GM10266 (cell line): ENCODE data around the gene SEC14L1.
"Not testable (repeated sequence)": the region's sequence is repeated elsewhere in the genome, so short reads cannot be mapped to it uniquely, and the experiment has no call there.

Source experiments
- DNase-seq: peaks from one replicate; pipeline ENCODE4 v3.0.0; 2012; ENCODE audit errors: extremely low spot score
- TF ChIP-seq, protein P1 (sequence below): IDR thresholded peaks from 2 replicates; pipeline ENCODE4 v1.5.1; 2012; ENCODE audit warnings: mild to moderate bottlenecking, low read depth; ENCODE audit not compliant: control insufficient read depth, insufficient read depth; ENCODE audit errors: missing control alignments

SEC14L1 gene

GRCh38 chr17:77155125-77155524 lies 14.4 kb downstream of the SEC14L1 start:
- TF ChIP-seq, protein P1, sequence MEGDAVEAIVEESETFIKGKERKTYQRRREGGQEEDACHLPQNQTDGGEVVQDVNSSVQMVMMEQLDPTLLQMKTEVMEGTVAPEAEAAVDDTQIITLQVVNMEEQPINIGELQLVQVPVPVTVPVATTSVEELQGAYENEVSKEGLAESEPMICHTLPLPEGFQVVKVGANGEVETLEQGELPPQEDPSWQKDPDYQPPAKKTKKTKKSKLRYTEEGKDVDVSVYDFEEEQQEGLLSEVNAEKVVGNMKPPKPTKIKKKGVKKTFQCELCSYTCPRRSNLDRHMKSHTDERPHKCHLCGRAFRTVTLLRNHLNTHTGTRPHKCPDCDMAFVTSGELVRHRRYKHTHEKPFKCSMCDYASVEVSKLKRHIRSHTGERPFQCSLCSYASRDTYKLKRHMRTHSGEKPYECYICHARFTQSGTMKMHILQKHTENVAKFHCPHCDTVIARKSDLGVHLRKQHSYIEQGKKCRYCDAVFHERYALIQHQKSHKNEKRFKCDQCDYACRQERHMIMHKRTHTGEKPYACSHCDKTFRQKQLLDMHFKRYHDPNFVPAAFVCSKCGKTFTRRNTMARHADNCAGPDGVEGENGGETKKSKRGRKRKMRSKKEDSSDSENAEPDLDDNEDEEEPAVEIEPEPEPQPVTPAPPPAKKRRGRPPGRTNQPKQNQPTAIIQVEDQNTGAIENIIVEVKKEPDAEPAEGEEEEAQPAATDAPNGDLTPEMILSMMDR: no peak

DNA sequence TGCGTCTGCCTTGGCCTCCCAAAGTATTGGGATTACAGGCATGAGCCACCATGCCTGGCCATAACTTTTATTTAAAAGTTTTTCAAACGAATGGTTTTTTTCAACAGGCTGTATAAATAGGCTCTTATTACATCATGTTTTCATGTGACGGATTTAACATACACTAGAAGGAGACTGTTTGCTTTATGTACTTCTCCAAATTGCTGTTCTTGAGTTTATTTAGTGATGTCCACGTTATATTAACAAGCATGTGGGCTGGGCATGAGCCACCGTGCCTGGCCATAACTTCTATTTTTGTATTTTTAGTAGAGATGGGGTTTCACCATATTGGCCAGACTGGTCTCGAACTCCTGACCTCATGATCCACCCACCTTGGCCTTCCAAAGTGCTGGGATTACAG lies 17.0 kb downstream of the SEC14L1 start:
- not testable (repeated sequence) for DNase-seq

More at GRCh38 chr17:77155125-77155524, 14.4 kb downstream of the SEC14L1 start:
- DNase-seq: no peak

- TF ChIP-seq, protein P1: no peak
- no peak for DNase-seq
Measured at GRCh38 chr17:77160091-77160874, 19.5 kb downstream of the SEC14L1 start.

- TF ChIP-seq, protein P1: no peak
- no peak for DNase-seq
Measured at GRCh38 chr17:77160875-77161530, 20.2 kb downstream of the SEC14L1 start.

DNA sequence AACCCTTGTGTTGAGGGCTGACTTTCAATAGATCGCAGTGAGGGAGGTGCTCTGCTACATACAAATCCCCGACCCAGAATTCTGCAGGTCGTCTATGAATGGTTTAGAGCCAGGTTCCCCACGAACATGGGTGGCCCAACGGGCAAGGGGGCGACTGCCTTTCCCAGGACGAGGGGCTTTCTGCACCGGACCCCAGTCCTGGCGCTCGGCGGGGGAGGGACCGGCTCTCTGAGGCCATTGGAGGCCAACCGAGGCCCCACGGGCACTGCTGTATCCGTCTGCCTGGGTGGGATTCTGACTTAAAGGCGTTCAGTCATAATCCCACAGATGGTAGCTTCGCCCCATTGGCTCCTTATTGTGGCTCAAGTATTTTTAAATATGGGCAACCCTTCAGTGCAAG lies 21.2 kb downstream of the SEC14L1 start:
- TF ChIP-seq, protein P1: no peak
- DNase-seq: no peak

DNA sequence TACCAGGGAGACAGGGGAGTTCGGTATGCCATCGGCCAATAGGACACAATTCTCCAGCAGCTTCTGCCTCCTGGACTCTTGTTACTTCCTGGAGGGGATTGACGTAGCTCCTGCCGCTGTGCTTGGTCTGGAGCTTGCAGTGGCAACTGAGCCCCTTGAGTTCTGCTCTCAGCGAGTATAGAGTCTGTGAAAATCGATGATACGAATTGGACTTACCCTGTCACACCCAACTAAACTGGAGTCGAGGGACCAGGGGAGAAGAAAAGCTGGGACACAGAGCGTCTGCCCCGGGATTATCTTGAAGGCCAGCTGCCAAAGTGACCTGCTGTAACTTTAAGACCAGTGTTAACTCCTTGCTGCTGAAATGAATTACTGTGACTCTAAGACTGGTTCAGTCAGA lies 22.2 kb downstream of the SEC14L1 start:
- DNase-seq: no peak
- TF ChIP-seq, protein P1: no peak

DNA sequence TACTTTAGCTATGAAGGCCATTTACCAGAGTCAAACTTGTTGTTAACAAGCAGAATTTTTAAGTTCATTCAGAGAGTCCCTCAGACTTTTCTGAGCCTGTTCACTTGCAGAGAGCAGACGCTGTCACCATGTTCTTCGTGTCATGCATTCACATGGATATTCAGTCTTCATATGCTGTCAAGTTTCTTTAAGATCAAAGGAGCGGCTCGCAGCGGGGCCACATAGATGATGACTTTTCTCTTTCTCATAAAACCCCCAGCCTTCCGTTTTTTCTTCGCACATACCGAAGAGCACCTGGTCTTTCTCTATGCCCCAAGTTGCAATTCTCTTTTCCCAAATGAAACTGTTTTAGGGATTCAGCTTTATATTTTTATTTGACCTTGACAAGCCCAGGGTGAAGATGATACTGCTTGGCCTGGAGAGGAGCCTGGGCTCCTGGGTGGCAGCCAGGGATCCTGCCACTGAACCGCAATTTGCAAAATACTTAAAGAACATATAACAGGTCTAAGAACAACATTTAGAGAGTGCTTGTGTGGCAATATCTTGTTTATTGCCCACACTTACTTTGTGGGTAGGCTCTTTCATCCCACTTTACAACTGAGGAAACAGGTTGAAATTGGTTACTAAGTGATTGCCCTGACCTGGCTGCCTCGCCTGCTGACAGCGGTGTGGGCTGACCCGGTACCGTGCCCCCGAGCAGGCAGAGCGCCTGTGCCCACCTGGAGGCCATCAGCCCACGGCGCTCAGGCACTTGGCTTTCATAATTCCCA lies 22.9 kb downstream of the SEC14L1 start:
- TF ChIP-seq, protein P1: no peak
- DNase-seq: no peak
